ENCODE measurements around the gene METTL1.
A peak's percentile ranks its signal among the peaks of the same experiment; 100 is the strongest.

METTL1 gene

GRCh38 chr12:57755194-57755453, 16.8 kb downstream of the METTL1 start:
- DNase-seq (ENCODE audit: low read depth in 1 of 2, low spot score in 1 of 2): no peak
- H3K4me3 ChIP-seq (replicated peaks; ENCODE audit: insufficient read depth, low read length): peak overlapping the region; percentile 68
- TF ChIP-seq POLR2AphosphoS5 (IDR thresholded peaks at IDR 0.05; ENCODE audit: low read depth) (no peak), GABPA (IDR thresholded peaks at IDR 0.05; ENCODE audit: low read depth) (no peak), SPI1 (IDR thresholded peaks at IDR 0.05; ENCODE audit: borderline replicate concordance, low read depth) (no peak), REST (IDR thresholded peaks at IDR 0.05; ENCODE audit: insufficient replicate concordance, low read depth) (no peak)
- TF ChIP-seq, protein P1, sequence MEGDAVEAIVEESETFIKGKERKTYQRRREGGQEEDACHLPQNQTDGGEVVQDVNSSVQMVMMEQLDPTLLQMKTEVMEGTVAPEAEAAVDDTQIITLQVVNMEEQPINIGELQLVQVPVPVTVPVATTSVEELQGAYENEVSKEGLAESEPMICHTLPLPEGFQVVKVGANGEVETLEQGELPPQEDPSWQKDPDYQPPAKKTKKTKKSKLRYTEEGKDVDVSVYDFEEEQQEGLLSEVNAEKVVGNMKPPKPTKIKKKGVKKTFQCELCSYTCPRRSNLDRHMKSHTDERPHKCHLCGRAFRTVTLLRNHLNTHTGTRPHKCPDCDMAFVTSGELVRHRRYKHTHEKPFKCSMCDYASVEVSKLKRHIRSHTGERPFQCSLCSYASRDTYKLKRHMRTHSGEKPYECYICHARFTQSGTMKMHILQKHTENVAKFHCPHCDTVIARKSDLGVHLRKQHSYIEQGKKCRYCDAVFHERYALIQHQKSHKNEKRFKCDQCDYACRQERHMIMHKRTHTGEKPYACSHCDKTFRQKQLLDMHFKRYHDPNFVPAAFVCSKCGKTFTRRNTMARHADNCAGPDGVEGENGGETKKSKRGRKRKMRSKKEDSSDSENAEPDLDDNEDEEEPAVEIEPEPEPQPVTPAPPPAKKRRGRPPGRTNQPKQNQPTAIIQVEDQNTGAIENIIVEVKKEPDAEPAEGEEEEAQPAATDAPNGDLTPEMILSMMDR (IDR thresholded peaks at IDR 0.05; ENCODE audit: insufficient read depth, low read length): no peak
- H3K27ac ChIP-seq (replicated peaks): no peak overlapping the region
- peaks cover 3% of the 10 kb centered on the region for H3K27me3 ChIP-seq (ENCODE audit: insufficient read depth, poor library complexity, severe bottlenecking)

DNA sequence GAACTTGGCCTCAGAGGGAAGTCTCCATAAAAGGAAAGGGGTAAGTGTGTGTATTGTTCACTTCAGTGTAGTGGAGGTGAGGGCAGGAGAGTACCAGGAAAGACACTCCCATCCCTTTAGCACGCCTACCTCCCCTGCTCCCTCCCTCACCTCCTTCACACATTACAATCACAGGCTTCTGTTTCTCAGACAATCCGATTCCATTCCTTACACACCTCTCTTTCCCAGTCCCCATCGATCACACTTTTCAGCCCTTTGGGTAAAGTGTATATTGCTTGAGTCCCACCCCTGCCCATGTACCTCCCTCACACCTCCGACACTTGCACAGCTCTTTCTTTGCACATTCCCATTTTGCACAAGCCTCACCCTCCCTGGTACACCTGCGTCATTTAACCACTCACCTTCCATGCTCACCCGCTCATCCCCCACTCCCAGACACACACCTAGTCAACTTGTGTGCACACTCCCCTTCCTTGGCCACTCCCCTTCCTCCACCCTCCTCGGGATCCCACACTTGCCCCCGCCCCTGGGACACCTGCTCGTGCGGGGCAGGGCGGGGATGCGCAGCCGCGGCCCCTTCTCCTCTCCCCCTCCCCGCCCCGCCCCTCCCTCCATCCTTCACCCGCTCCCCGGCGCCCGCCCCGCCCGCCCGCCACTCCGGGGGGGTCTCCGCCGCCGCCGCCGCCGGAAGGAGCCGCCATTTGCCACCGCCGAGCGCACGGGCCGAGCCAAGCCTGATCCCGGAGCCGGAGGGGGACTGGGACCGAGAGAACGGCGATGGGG, 17.3 kb downstream of the METTL1 start, which contains the start of gene MARCHF9:
Gene MARCHF9 (plus strand): TSS at position 693 of the 783 bp plus-strand sequence. CDS start 426 bp downstream, outside the sequence.
- Histone ChIP-seq H3K27me3 (ENCODE audit: insufficient read depth, poor library complexity, severe bottlenecking) (peaks cover 3% of the 10 kb centered on the region), H3K4me3 (replicated peaks; ENCODE audit: insufficient read depth, low read length) (peak within 1 kb of the TSS; percentile 68), H3K27ac (replicated peaks) (no peak within 1 kb of the TSS)
- TF ChIP-seq SPI1 (IDR thresholded peaks at IDR 0.05; ENCODE audit: borderline replicate concordance, low read depth): no peak
- no peak for TF ChIP-seq GABPA (IDR thresholded peaks at IDR 0.05; ENCODE audit: low read depth)
- TF ChIP-seq REST (IDR thresholded peaks at IDR 0.05; ENCODE audit: insufficient replicate concordance, low read depth): no peak
- no peak for TF ChIP-seq POLR2AphosphoS5 (IDR thresholded peaks at IDR 0.05; ENCODE audit: low read depth)
- TF ChIP-seq, protein P1 (IDR thresholded peaks at IDR 0.05; ENCODE audit: insufficient read depth, low read length): no peak
- DNase-seq (ENCODE audit: low read depth in 1 of 2, low spot score in 1 of 2): peak; percentile 63

- no peak overlapping the region for H3K4me3 ChIP-seq (replicated peaks; ENCODE audit: insufficient read depth, low read length)
- no peak for DNase-seq (ENCODE audit: low read depth in 1 of 2, low spot score in 1 of 2)
Observed at GRCh38 chr12:57753756-57754337, 18.1 kb downstream of the METTL1 start.

More at GRCh38 chr12:57753756-57754337, 18.1 kb downstream of the METTL1 start:
- peaks cover 3% of the 10 kb centered on the region for H3K27me3 ChIP-seq (ENCODE audit: insufficient read depth, poor library complexity, severe bottlenecking)
- H3K27ac ChIP-seq (replicated peaks): no peak overlapping the region
- TF ChIP-seq REST (IDR thresholded peaks at IDR 0.05; ENCODE audit: insufficient replicate concordance, low read depth): no peak
- TF ChIP-seq POLR2AphosphoS5 (IDR thresholded peaks at IDR 0.05; ENCODE audit: low read depth): no peak
- TF ChIP-seq, protein P1 (IDR thresholded peaks at IDR 0.05; ENCODE audit: insufficient read depth, low read length): no peak
- no peak for TF ChIP-seq GABPA (IDR thresholded peaks at IDR 0.05; ENCODE audit: low read depth)
- TF ChIP-seq SPI1 (IDR thresholded peaks at IDR 0.05; ENCODE audit: borderline replicate concordance, low read depth): no peak

All from HL-60 (cell line).